Measurements from ENCODE around the gene FKBP4. TPM values are rescaled to one million over a fixed set of nuclear protein-coding genes. Genes with fewer than 3 reads are reported as not detected.
A peak's percentile ranks its signal among the peaks of the same experiment; 100 is the strongest.

Gene FKBP4
- polyA plus RNA-seq, 4 donors = 20.3 to 48.6 (median 34.4) TPM

- DNase-seq (no peak), FAIRE-seq (no peak)
- 97 to 98% (median 97%) methylated on average over 3 of the region's 3 CpGs for WGBS, 3 donors
- Histone ChIP-seq H3K27ac (ENCODE audit: low read depth in 1 of 3, low read length in 2 of 3) (no peak overlapping the region), H3K4me3 (ENCODE audit: low read depth in 1 of 3, low read length in 3 of 3) (no peak overlapping the region), H3K27me3 (ENCODE audit: control insufficient read depth in 3 of 3, insufficient read depth in 3 of 3, low read length in 3 of 3) (no peaks in the 10 kb centered on the region), H3K9me3 (ENCODE audit: control insufficient read depth in 2 of 2, insufficient read depth in 1 of 2, low read depth in 1 of 2, low read length in 1 of 2) (no peaks in the 10 kb centered on the region), H3K36me3 (ENCODE audit: control insufficient read depth in 3 of 3, insufficient read depth in 2 of 3, low read depth in 1 of 3, low read length in 3 of 3) (peaks cover 21 to 71% (median 28%) of the 10 kb centered on the region in 3 donors), H3K4me1 (ENCODE audit: control insufficient read depth in 3 of 3, insufficient read depth in 2 of 3, low read depth in 1 of 3, low read length in 2 of 3) (no peaks in the 10 kb centered on the region)
These were observed 31.3 kb downstream of the FKBP4 start for GRCh38 chr12:2826036-2826435.

GRCh38 chr12:2826721-2827515, 32.1 kb downstream of the FKBP4 start:
- Histone ChIP-seq H3K36me3 (ENCODE audit: control insufficient read depth in 3 of 3, insufficient read depth in 2 of 3, low read depth in 1 of 3, low read length in 3 of 3) (peaks cover 18 to 62% (median 26%) of the 10 kb centered on the region in 3 donors), H3K27ac (ENCODE audit: low read depth in 1 of 3, low read length in 2 of 3) (no peak overlapping the region), H3K4me3 (ENCODE audit: low read depth in 1 of 3, low read length in 3 of 3) (no peak overlapping the region), H3K9me3 (ENCODE audit: control insufficient read depth in 2 of 2, insufficient read depth in 1 of 2, low read depth in 1 of 2, low read length in 1 of 2) (no peaks in the 10 kb centered on the region), H3K4me1 (ENCODE audit: control insufficient read depth in 3 of 3, insufficient read depth in 2 of 3, low read depth in 1 of 3, low read length in 2 of 3) (no peaks in the 10 kb centered on the region), H3K27me3 (ENCODE audit: control insufficient read depth in 3 of 3, insufficient read depth in 3 of 3, low read length in 3 of 3) (no peaks in the 10 kb centered on the region)
- no peak for FAIRE-seq
- WGBS, 3 donors = 89 to 93% (median 90%) methylated on average over 14 of the region's 14 CpGs
- no peak for DNase-seq

DNA sequence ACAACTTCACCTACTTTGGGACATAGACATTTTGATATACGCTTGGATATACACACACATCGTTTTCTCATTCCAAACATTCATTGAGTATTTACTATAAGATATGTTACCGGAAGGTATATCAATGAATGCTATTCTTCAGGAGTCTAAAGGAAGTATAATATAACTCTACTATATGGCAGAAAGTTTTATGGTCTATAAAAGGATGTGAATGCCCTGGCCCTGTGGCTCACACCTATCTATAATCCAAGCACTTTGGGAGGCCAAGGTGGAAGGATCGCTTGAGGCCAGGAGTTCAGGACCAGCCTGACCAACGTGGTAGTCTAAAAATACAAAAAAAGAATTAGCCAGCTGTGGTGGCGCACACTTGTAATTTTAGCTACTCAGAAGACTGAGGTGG, 34.5 kb downstream of the FKBP4 start:
- Histone ChIP-seq H3K4me1 (ENCODE audit: control insufficient read depth in 3 of 3, insufficient read depth in 2 of 3, low read depth in 1 of 3, low read length in 2 of 3) (no peaks in the 10 kb centered on the region), H3K36me3 (ENCODE audit: control insufficient read depth in 3 of 3, insufficient read depth in 2 of 3, low read depth in 1 of 3, low read length in 3 of 3) (peaks cover 10 to 47% (median 14%) of the 10 kb centered on the region in 3 donors), H3K27ac (ENCODE audit: low read depth in 1 of 3, low read length in 2 of 3) (no peak overlapping the region), H3K4me3 (ENCODE audit: low read depth in 1 of 3, low read length in 3 of 3) (no peak overlapping the region), H3K9me3 (ENCODE audit: control insufficient read depth in 2 of 2, insufficient read depth in 1 of 2, low read depth in 1 of 2, low read length in 1 of 2) (no peaks in the 10 kb centered on the region), H3K27me3 (ENCODE audit: control insufficient read depth in 3 of 3, insufficient read depth in 3 of 3, low read length in 3 of 3) (no peaks in the 10 kb centered on the region)
- WGBS, 3 donors = 88 to 92% (median 91%) methylated on average over 6 of the region's 6 CpGs
- FAIRE-seq (no peak), DNase-seq (no peak)

GRCh38 chr12:2832550-2833127, 37.9 kb downstream of the FKBP4 start:
- FAIRE-seq (no peak), DNase-seq (no peak)
- H3K27ac ChIP-seq (ENCODE audit: low read depth in 1 of 3, low read length in 2 of 3) = no peak overlapping the region
- H3K9me3 ChIP-seq (ENCODE audit: control insufficient read depth in 2 of 2, insufficient read depth in 1 of 2, low read depth in 1 of 2, low read length in 1 of 2) = no peaks in the 10 kb centered on the region
- no peak overlapping the region for H3K4me3 ChIP-seq (ENCODE audit: low read depth in 1 of 3, low read length in 3 of 3)
- WGBS, 3 donors = 76 to 86% (median 77%) methylated on average over 6 of the region's 6 CpGs
- no peaks in the 10 kb centered on the region for H3K27me3 ChIP-seq (ENCODE audit: control insufficient read depth in 3 of 3, insufficient read depth in 3 of 3, low read length in 3 of 3)
- peaks cover 0 to 5% (median 0%) of the 10 kb centered on the region in 3 donors for H3K4me1 ChIP-seq (ENCODE audit: control insufficient read depth in 3 of 3, insufficient read depth in 2 of 3, low read depth in 1 of 3, low read length in 2 of 3)
- peaks cover 7 to 21% (median 7%) of the 10 kb centered on the region in 3 donors for H3K36me3 ChIP-seq (ENCODE audit: control insufficient read depth in 3 of 3, insufficient read depth in 2 of 3, low read depth in 1 of 3, low read length in 3 of 3)

DNA sequence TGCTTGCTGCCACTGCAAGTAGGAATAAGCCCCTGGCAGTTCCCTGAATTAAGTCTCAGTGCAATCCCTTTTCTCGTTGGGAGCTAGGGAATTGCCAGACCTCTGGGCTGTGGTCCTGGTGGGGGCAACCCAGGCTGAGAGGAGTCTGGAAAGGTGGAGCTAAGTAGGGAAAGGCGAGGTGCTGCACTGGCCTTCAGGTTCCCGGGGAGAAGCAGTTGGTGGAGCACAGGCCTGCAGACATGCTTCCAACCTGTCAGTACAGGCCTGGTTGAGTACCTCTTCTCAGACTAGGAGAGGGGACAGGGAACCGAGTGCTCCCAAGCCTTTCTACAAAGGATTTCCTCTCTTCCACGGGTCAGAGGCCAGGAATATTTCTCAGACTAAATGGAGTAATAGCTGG, 38.6 kb downstream of the FKBP4 start:
- Histone ChIP-seq H3K9me3 (ENCODE audit: control insufficient read depth in 2 of 2, insufficient read depth in 1 of 2, low read depth in 1 of 2, low read length in 1 of 2) (no peaks in the 10 kb centered on the region), H3K4me1 (ENCODE audit: control insufficient read depth in 3 of 3, insufficient read depth in 2 of 3, low read depth in 1 of 3, low read length in 2 of 3) (peaks cover 0 to 5% (median 0%) of the 10 kb centered on the region in 3 donors), H3K36me3 (ENCODE audit: control insufficient read depth in 3 of 3, insufficient read depth in 2 of 3, low read depth in 1 of 3, low read length in 3 of 3) (peaks cover under 1 to 14% (median 7%) of the 10 kb centered on the region in 3 donors), H3K27ac (ENCODE audit: low read depth in 1 of 3, low read length in 2 of 3) (no peak overlapping the region), H3K4me3 (ENCODE audit: low read depth in 1 of 3, low read length in 3 of 3) (no peak overlapping the region), H3K27me3 (ENCODE audit: control insufficient read depth in 3 of 3, insufficient read depth in 3 of 3, low read length in 3 of 3) (no peaks in the 10 kb centered on the region)
- FAIRE-seq = no peak
- 51 to 68% (median 64%) methylated on average over 5 of the region's 5 CpGs for WGBS, 3 donors
- no peak for DNase-seq

GRCh38 chr12:2833810-2834209, 39.0 kb downstream of the FKBP4 start:
- Histone ChIP-seq H3K27ac (ENCODE audit: low read depth in 1 of 3, low read length in 2 of 3) (no peak overlapping the region), H3K9me3 (ENCODE audit: control insufficient read depth in 2 of 2, insufficient read depth in 1 of 2, low read depth in 1 of 2, low read length in 1 of 2) (no peaks in the 10 kb centered on the region), H3K27me3 (ENCODE audit: control insufficient read depth in 3 of 3, insufficient read depth in 3 of 3, low read length in 3 of 3) (no peaks in the 10 kb centered on the region), H3K4me3 (ENCODE audit: low read depth in 1 of 3, low read length in 3 of 3) (no peak overlapping the region), H3K36me3 (ENCODE audit: control insufficient read depth in 3 of 3, insufficient read depth in 2 of 3, low read depth in 1 of 3, low read length in 3 of 3) (peaks cover 0 to 13% (median 7%) of the 10 kb centered on the region in 3 donors), H3K4me1 (ENCODE audit: control insufficient read depth in 3 of 3, insufficient read depth in 2 of 3, low read depth in 1 of 3, low read length in 2 of 3) (peaks cover 0 to 5% (median 0%) of the 10 kb centered on the region in 3 donors)
- FAIRE-seq = no peak
- no peak for DNase-seq
- WGBS, 3 donors = 64 to 92% (median 91%) methylated on average over 9 of the region's 9 CpGs

DNA sequence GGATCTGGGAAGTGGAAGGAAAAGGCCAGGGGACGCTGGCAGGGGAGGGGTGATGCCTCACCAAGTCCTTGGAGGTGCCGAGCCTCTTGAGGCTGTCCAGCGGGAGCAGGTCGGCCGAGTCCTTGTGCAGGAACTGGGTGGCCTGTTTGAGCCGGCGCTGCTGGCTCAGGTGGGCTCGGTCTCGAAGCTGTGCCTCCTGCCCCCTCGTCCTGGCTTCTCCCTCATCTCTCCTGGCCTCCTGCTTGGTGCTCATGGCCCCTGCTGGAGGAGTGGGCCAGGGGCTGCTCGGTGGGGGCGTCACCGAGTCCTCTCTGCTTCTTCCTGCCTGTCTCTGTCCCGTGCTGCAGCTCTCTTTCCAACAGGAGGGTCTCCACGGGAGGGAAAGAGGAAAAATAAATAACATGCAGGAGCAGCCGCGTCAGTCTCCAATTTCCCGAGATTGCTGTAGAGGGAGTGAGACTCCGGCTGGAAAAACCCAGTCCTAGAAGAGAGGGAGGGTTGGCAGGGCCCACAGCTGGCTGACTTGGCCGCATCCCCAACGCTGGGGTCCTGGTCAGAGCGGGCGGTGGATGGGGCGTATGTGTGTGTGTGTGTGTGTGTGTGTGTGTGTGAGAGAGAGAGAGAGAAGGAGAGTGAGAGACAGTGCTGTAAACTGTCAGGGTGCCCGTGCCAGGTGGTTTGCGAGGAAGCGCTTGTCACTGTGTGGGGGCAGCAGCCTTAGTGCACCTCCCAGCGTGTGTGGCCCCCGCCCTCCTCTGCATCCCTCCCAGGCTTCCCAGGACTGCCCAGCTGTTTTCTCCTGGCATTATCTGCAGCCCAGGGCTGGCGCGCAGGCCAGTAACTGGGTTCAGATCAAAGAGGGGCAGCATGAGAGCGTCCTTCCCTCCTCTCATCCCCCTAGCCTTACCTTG, 40.1 kb downstream of the FKBP4 start, which contains the start of gene NRIP2:
TSS of gene NRIP2 (minus strand) at position 455 of the 911 bp plus-strand sequence. CDS start at position 403, 52 bp downstream.
- no peak within 1 kb of the TSS for H3K27ac ChIP-seq (ENCODE audit: low read depth in 1 of 3, low read length in 2 of 3)
- no peaks in the 10 kb centered on the region for H3K9me3 ChIP-seq (ENCODE audit: control insufficient read depth in 2 of 2, insufficient read depth in 1 of 2, low read depth in 1 of 2, low read length in 1 of 2)
- peaks cover 0 to 5% (median 0%) of the 10 kb centered on the region in 3 donors for H3K4me1 ChIP-seq (ENCODE audit: control insufficient read depth in 3 of 3, insufficient read depth in 2 of 3, low read depth in 1 of 3, low read length in 2 of 3)
- peaks cover 0 to 14% (median 7%) of the 10 kb centered on the region in 3 donors for H3K36me3 ChIP-seq (ENCODE audit: control insufficient read depth in 3 of 3, insufficient read depth in 2 of 3, low read depth in 1 of 3, low read length in 3 of 3)
- FAIRE-seq = no peak
- no peaks in the 10 kb centered on the region for H3K27me3 ChIP-seq (ENCODE audit: control insufficient read depth in 3 of 3, insufficient read depth in 3 of 3, low read length in 3 of 3)
- no peak within 1 kb of the TSS for H3K4me3 ChIP-seq (ENCODE audit: low read depth in 1 of 3, low read length in 3 of 3)
- peak in 1 of 2 donors; percentile 46 for DNase-seq
- 18 to 22% (median 21%) methylated on average over 26 to 32 of the region's 32 CpGs for WGBS, 3 donors

Data from small intestine (tissue), 7 donors.